ENCODE data around the gene CYLC1.

Gene CYLC1
- long read RNA-seq, donor 1: 0 reads
- long read RNA-seq, donor 2: 0 reads
- long read RNA-seq, donor 3: 0 reads
- long read RNA-seq, donor 4: 0 reads
- long read RNA-seq, donor 5: 0 reads
- long read RNA-seq, donor 6: 0 reads
- long read RNA-seq, donor 7: 0 reads
- long read RNA-seq, donor 8: 0 reads

GRCh38 chrX:83860846-83861245 is at the start of gene CYLC1:
CYLC1 (plus strand) TSS chrX:83861146; CDS start chrX:83861183, 37 bp downstream.
- no peak for DNase-seq

- no peak for DNase-seq
Measured at GRCh38 chrX:83819304-83819703, 41.6 kb upstream of the CYLC1 start.

GRCh38 chrX:83829874-83830273 is 31.1 kb upstream of the CYLC1 start:
- DNase-seq: no peak

- DNase-seq: no peak
Measured at GRCh38 chrX:83845397-83845796, 15.5 kb upstream of the CYLC1 start.

GRCh38 chrX:83847339-83847738 is 13.6 kb upstream of the CYLC1 start:
- DNase-seq: no peak

- DNase-seq: no peak
Measured at GRCh38 chrX:83888585-83888984, 27.6 kb downstream of the CYLC1 start.

- no peak for DNase-seq
Measured at GRCh38 chrX:83892433-83892832, 31.5 kb downstream of the CYLC1 start.

GRCh38 chrX:83906921-83907320 is 46.0 kb downstream of the CYLC1 start:
- no peak for DNase-seq

- no peak for DNase-seq
Measured at GRCh38 chrX:83916525-83916924, 55.6 kb downstream of the CYLC1 start.

- DNase-seq: no peak
Measured at GRCh38 chrX:83934220-83934619, 73.3 kb downstream of the CYLC1 start.
